Stimulated activated naive CD8-positive, alpha-beta T cell treated with anti-CD3 and anti-CD28 coated beads, Interleukin-15, Interleukin-2, amounts not matched to agents 100 U/mL and 50 U/mL, for 24 hours (primary cell): Measurements from ENCODE around the gene DEFB118.
"Not testable (repeated sequence)": the region's sequence is repeated elsewhere in the genome, so short reads cannot be mapped to it uniquely, and the experiment has no call there.

Source experiments
- ATAC-seq: fragments of 150-1000 bp; cut with Tn5 transposase; one replicate; pipeline ENCODE4 v1.10.0; 2021
- DNase-seq: peaks from one replicate; pipeline ENCODE4 v3.0.0; 2021

DEFB118 gene

DNA sequence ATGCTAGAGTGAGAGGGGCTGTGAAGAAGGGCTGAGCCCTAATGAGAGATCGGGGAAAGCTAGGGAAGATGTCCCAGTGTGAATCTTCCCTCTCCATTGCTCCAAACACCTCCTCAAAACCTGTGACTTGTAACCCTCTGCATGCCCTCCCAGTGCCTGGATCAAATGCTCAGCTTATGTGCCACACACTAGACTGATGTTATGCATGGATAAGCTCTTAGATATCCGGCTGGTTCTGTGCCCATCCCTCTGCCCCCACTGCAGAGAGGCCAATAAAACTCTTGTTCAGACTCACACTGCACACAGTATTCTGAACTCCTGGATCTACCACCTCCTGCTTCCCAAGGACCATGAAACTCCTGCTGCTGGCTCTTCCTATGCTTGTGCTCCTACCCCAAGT is at the start of gene DEFB118:
Gene DEFB118, plus strand, starts transcription at position 301 of the 400 bp plus-strand sequence. Its CDS starts 50 bp downstream, at position 351.
- DNase-seq, result no peak
- no peak for ATAC-seq

DNA sequence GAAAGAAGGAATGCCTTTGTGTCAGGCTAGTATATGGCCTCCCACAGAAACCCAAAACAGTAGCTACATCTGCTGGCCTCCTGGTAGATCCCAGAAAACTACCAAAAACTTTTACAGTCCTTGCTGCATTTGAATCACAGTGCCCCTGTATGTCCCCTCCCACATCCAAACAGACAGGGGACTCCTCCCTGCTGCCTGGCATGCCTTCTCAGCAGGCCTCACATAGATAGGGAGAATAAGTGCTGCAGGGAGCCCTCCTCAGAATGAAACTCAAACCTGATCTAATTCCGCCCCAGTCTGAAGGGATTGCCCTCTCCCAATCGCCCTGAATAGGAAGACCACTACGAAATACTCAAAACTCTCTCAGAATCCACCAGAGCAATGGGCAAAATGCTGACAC is 45.9 kb upstream of the DEFB118 start:
- ATAC-seq, result no peak

GRCh38 chr20:31330893-31331292 is 37.5 kb upstream of the DEFB118 start:
- no peak for ATAC-seq
- no peak for DNase-seq

More for the DNA sequence above, 45.9 kb upstream of the DEFB118 start:
- DNase-seq, result no peak

GRCh38 chr20:31341470-31341869 is 26.9 kb upstream of the DEFB118 start:
- no peak for ATAC-seq
- DNase-seq, result no peak

- DNase-seq, result no peak
- no peak for ATAC-seq
Observed at GRCh38 chr20:31355981-31356380, 12.4 kb upstream of the DEFB118 start.

DNA sequence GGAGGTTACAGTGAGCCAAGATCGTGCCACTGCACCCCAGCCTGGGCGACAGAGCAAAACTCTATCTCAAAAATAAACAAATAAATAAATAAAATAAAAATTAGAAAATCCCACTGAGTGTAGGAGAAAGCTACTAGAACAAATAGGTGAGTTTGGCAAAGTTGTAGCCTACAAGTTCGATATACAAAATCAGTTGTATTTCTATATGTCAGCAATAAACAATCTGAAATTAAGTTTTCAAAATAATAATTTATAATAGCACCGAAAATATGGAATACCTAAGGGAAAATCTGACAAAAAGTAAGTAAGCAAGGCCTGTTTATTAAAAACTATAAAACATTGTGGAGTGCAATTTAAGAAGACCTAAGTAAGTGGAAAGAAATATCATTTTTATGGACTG is 5.1 kb upstream of the DEFB118 start:
- ATAC-seq (no peak), DNase-seq (no peak)

GRCh38 chr20:31364272-31364671 is 4.1 kb upstream of the DEFB118 start:
- DNase-seq, ATAC-seq: not testable (repeated sequence)

- no peak for ATAC-seq
- DNase-seq, result no peak
Observed at GRCh38 chr20:31374346-31374745, 5.9 kb downstream of the DEFB118 start.

DNA sequence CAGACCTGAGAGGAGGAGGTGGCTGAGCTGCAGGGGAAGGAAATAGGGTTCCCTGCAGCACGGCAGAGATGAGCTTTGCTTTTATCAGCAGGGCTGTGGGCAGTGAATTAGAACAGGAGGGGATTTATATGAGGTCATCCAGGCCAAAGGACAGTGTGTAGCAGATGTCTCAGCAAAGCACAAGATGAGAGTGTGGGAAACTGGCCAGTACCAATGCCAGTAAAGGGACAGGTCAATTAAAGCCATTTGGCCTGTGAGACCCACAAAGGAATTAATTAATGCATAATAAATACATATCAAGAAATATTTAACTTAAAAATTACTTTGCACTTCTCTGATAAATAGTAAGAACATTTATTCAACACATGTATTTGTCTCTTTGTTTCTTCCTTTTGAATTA is 22.1 kb downstream of the DEFB118 start, which contains the start of gene DEFB119:
Gene DEFB119, minus strand, starts transcription at position 101 of the 400 bp plus-strand sequence. CDS start 107 bp downstream, outside the sequence.
- DNase-seq (no peak), ATAC-seq (no peak)

DNA sequence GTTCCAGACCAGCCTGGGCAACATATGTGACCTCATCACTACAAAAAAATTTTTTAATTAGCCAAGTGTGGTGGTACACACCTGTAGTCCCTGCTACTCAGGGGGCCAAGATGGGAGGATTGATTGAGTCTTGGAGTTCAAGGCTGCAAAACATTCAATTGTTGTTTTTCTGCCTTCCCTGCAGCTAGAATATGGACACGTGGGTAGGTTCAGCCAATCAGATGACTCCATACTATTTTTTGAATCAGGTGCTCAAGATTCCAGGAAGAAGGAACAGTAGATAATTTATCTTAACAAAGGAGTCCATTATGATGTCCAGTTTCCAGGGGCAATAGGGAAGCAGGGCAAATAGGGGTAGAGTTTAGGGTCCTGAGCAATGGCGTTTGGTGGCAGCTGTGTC is 24.4 kb downstream of the DEFB118 start:
- ATAC-seq (no peak), DNase-seq (no peak)

DNA sequence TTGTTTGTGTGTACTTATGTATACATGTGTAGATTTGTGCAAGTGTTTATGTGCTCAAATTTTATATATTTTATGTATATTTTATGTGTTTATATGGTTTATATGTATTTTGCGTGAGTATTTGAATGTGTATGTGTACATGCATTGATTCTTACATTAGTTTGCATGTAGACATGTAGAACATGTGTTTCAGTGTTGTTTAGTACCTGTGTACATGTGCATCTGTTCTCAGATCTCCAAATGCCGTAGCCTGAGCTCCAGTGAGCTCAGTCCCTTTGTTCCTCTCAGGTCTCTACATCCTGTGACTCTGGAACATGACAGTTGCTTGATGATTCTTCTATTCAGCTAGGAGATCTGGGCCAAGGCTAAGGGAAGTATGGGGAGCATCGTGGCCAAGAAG is 26.5 kb downstream of the DEFB118 start:
- ATAC-seq (no peak), DNase-seq (no peak)

GRCh38 chr20:31403886-31404285 is 35.5 kb downstream of the DEFB118 start:
- no peak for ATAC-seq
- no peak for DNase-seq

GRCh38 chr20:31406115-31406514 is 37.7 kb downstream of the DEFB118 start, which contains the start of gene DEFB121:
Gene DEFB121 (minus strand): TSS chr20:31406215. CDS start chr20:31406152, 63 bp downstream.
- DNase-seq (no peak), ATAC-seq (no peak)

GRCh38 chr20:31410011-31410410 is 41.6 kb downstream of the DEFB118 start:
- no peak for DNase-seq
- ATAC-seq, result no peak

DNA sequence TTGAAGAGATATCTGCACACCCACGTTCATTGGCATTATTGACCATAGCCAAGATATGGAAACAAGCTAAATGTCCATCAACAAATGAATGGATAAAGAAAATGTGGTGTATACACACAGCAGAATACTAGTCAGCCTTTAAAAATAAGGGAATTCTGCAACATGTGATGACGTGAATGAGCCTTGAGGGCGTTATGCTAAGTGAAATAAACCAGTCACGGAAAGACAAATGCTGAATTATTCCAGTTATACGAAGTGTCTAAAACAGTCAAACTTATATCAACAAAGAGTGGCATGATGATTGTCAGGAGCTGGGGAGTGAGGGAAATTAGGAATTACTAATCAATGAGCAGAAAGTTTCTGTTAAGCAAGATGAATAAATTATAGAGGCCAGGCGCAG is 46.0 kb downstream of the DEFB118 start:
- DNase-seq, result no peak
- ATAC-seq, result no peak

GRCh38 chr20:31415653-31416052 is 47.3 kb downstream of the DEFB118 start:
- no peak for ATAC-seq
- no peak for DNase-seq

GRCh38 chr20:31418307-31418706 is 49.9 kb downstream of the DEFB118 start:
- ATAC-seq (no peak), DNase-seq (no peak)
